ENCODE measurements around the gene CDK14.

Gene CDK14

GRCh38 chr7:90828601-90829000 is 232.5 kb downstream of the CDK14 start:
- Histone ChIP-seq H3K36me3 (ENCODE audit: control insufficient read depth, insufficient read depth, low read length) (no peaks in the 10 kb centered on the region), H3K27me3 (ENCODE audit: control insufficient read depth, insufficient read depth, low read length, poor library complexity, severe bottlenecking) (no peaks in the 10 kb centered on the region), H3K9me3 (ENCODE audit: control insufficient read depth, low read length) (peaks cover 5% of the 10 kb centered on the region), H3K4me3 (ENCODE audit: insufficient read depth, low read depth, low read length) (no peak overlapping the region), H3K4me1 (ENCODE audit: control insufficient read depth, insufficient read depth, low read length) (no peaks in the 10 kb centered on the region), H3K27ac (ENCODE audit: insufficient read depth, low read depth, low read length, poor library complexity, severe bottlenecking) (no peak overlapping the region)
- WGBS, 2 experiments: 91 to 96% methylated on average over 1 to 3 of the region's 3 CpGs

GRCh38 chr7:90830308-90830707 is 234.2 kb downstream of the CDK14 start:
- no peaks in the 10 kb centered on the region for H3K36me3 ChIP-seq (ENCODE audit: control insufficient read depth, insufficient read depth, low read length)
- WGBS, 2 experiments: 75 to 83% methylated on average over 3 of the region's 3 CpGs
- H3K4me3 ChIP-seq (ENCODE audit: insufficient read depth, low read depth, low read length): no peak overlapping the region
- H3K27me3 ChIP-seq (ENCODE audit: control insufficient read depth, insufficient read depth, low read length, poor library complexity, severe bottlenecking): no peaks in the 10 kb centered on the region
- peaks cover 5% of the 10 kb centered on the region for H3K9me3 ChIP-seq (ENCODE audit: control insufficient read depth, low read length)
- H3K27ac ChIP-seq (ENCODE audit: insufficient read depth, low read depth, low read length, poor library complexity, severe bottlenecking): no peak overlapping the region
- H3K4me1 ChIP-seq (ENCODE audit: control insufficient read depth, insufficient read depth, low read length): peaks cover 11% of the 10 kb centered on the region

- 93 to 100% methylated on average over 3 of the region's 3 CpGs for WGBS, 2 experiments
Measured at GRCh38 chr7:90832726-90833125, 236.6 kb downstream of the CDK14 start.

GRCh38 chr7:90833443-90833842 is 237.3 kb downstream of the CDK14 start:
- Histone ChIP-seq H3K4me3 (ENCODE audit: insufficient read depth, low read depth, low read length) (no peak overlapping the region), H3K36me3 (ENCODE audit: control insufficient read depth, insufficient read depth, low read length) (no peaks in the 10 kb centered on the region), H3K9me3 (ENCODE audit: control insufficient read depth, low read length) (peaks cover 5% of the 10 kb centered on the region), H3K4me1 (ENCODE audit: control insufficient read depth, insufficient read depth, low read length) (peaks cover 11% of the 10 kb centered on the region), H3K27ac (ENCODE audit: insufficient read depth, low read depth, low read length, poor library complexity, severe bottlenecking) (no peak overlapping the region), H3K27me3 (ENCODE audit: control insufficient read depth, insufficient read depth, low read length, poor library complexity, severe bottlenecking) (no peaks in the 10 kb centered on the region)
- WGBS, 2 experiments: 100% methylated on average over 1 of the region's 1 CpG; no CpG with 5 or more reads in 1 of the 2 experiments

More at GRCh38 chr7:90832726-90833125, 236.6 kb downstream of the CDK14 start:
- no peak overlapping the region for H3K27ac ChIP-seq (ENCODE audit: insufficient read depth, low read depth, low read length, poor library complexity, severe bottlenecking)
- peaks cover 11% of the 10 kb centered on the region for H3K4me1 ChIP-seq (ENCODE audit: control insufficient read depth, insufficient read depth, low read length)
- peaks cover 5% of the 10 kb centered on the region for H3K9me3 ChIP-seq (ENCODE audit: control insufficient read depth, low read length)
- no peaks in the 10 kb centered on the region for H3K27me3 ChIP-seq (ENCODE audit: control insufficient read depth, insufficient read depth, low read length, poor library complexity, severe bottlenecking)
- H3K36me3 ChIP-seq (ENCODE audit: control insufficient read depth, insufficient read depth, low read length): no peaks in the 10 kb centered on the region
- H3K4me3 ChIP-seq (ENCODE audit: insufficient read depth, low read depth, low read length): no peak overlapping the region

GRCh38 chr7:90834771-90835170 is 238.7 kb downstream of the CDK14 start:
- no peaks in the 10 kb centered on the region for H3K36me3 ChIP-seq (ENCODE audit: control insufficient read depth, insufficient read depth, low read length)
- WGBS, 2 experiments: 43 to 49% methylated on average over 2 of the region's 2 CpGs
- H3K4me1 ChIP-seq (ENCODE audit: control insufficient read depth, insufficient read depth, low read length): peaks cover 11% of the 10 kb centered on the region
- no peaks in the 10 kb centered on the region for H3K27me3 ChIP-seq (ENCODE audit: control insufficient read depth, insufficient read depth, low read length, poor library complexity, severe bottlenecking)
- no peak overlapping the region for H3K27ac ChIP-seq (ENCODE audit: insufficient read depth, low read depth, low read length, poor library complexity, severe bottlenecking)
- H3K4me3 ChIP-seq (ENCODE audit: insufficient read depth, low read depth, low read length): no peak overlapping the region
- H3K9me3 ChIP-seq (ENCODE audit: control insufficient read depth, low read length): no peaks in the 10 kb centered on the region

- H3K4me1 ChIP-seq (ENCODE audit: control insufficient read depth, insufficient read depth, low read length): peaks cover 11% of the 10 kb centered on the region
- 100% methylated on average over 1 of the region's 1 CpG; no CpG with 5 or more reads in 1 of the 2 experiments for WGBS, 2 experiments
- H3K4me3 ChIP-seq (ENCODE audit: insufficient read depth, low read depth, low read length): no peak overlapping the region
Measured at GRCh38 chr7:90835861-90836260, 239.7 kb downstream of the CDK14 start.

GRCh38 chr7:90836937-90837336 is 240.8 kb downstream of the CDK14 start:
- Histone ChIP-seq H3K27me3 (ENCODE audit: control insufficient read depth, insufficient read depth, low read length, poor library complexity, severe bottlenecking) (no peaks in the 10 kb centered on the region), H3K4me1 (ENCODE audit: control insufficient read depth, insufficient read depth, low read length) (peaks cover 11% of the 10 kb centered on the region), H3K4me3 (ENCODE audit: insufficient read depth, low read depth, low read length) (no peak overlapping the region), H3K9me3 (ENCODE audit: control insufficient read depth, low read length) (no peaks in the 10 kb centered on the region), H3K36me3 (ENCODE audit: control insufficient read depth, insufficient read depth, low read length) (no peaks in the 10 kb centered on the region), H3K27ac (ENCODE audit: insufficient read depth, low read depth, low read length, poor library complexity, severe bottlenecking) (no peak overlapping the region)
- 84 to 95% methylated on average over 2 of the region's 2 CpGs for WGBS, 2 experiments

More at GRCh38 chr7:90835861-90836260, 239.7 kb downstream of the CDK14 start:
- H3K9me3 ChIP-seq (ENCODE audit: control insufficient read depth, low read length): no peaks in the 10 kb centered on the region
- H3K36me3 ChIP-seq (ENCODE audit: control insufficient read depth, insufficient read depth, low read length): no peaks in the 10 kb centered on the region
- H3K27me3 ChIP-seq (ENCODE audit: control insufficient read depth, insufficient read depth, low read length, poor library complexity, severe bottlenecking): no peaks in the 10 kb centered on the region
- no peak overlapping the region for H3K27ac ChIP-seq (ENCODE audit: insufficient read depth, low read depth, low read length, poor library complexity, severe bottlenecking)

- no peaks in the 10 kb centered on the region for H3K27me3 ChIP-seq (ENCODE audit: control insufficient read depth, insufficient read depth, low read length, poor library complexity, severe bottlenecking)
- H3K4me3 ChIP-seq (ENCODE audit: insufficient read depth, low read depth, low read length): no peak overlapping the region
- H3K27ac ChIP-seq (ENCODE audit: insufficient read depth, low read depth, low read length, poor library complexity, severe bottlenecking): no peak overlapping the region
- H3K9me3 ChIP-seq (ENCODE audit: control insufficient read depth, low read length): no peaks in the 10 kb centered on the region
- 94 to 96% methylated on average over 8 of the region's 8 CpGs for WGBS, 2 experiments
- peaks cover 11% of the 10 kb centered on the region for H3K4me1 ChIP-seq (ENCODE audit: control insufficient read depth, insufficient read depth, low read length)
- no peaks in the 10 kb centered on the region for H3K36me3 ChIP-seq (ENCODE audit: control insufficient read depth, insufficient read depth, low read length)
Measured at GRCh38 chr7:90838799-90839198, 242.7 kb downstream of the CDK14 start.

GRCh38 chr7:90839316-90839715 is 243.2 kb downstream of the CDK14 start:
- WGBS, 2 experiments: 92 to 100% methylated on average over 1 of the region's 1 CpG
- no peaks in the 10 kb centered on the region for H3K36me3 ChIP-seq (ENCODE audit: control insufficient read depth, insufficient read depth, low read length)

GRCh38 chr7:90839727-90840291 is 243.7 kb downstream of the CDK14 start:
- H3K36me3 ChIP-seq (ENCODE audit: control insufficient read depth, insufficient read depth, low read length): no peaks in the 10 kb centered on the region
- no peak overlapping the region for H3K4me3 ChIP-seq (ENCODE audit: insufficient read depth, low read depth, low read length)
- H3K27me3 ChIP-seq (ENCODE audit: control insufficient read depth, insufficient read depth, low read length, poor library complexity, severe bottlenecking): no peaks in the 10 kb centered on the region
- H3K9me3 ChIP-seq (ENCODE audit: control insufficient read depth, low read length): no peaks in the 10 kb centered on the region
- 96% methylated on average over 3 of the region's 3 CpGs for WGBS, 2 experiments
- no peak overlapping the region for H3K27ac ChIP-seq (ENCODE audit: insufficient read depth, low read depth, low read length, poor library complexity, severe bottlenecking)
- peaks cover under 1% of the 10 kb centered on the region for H3K4me1 ChIP-seq (ENCODE audit: control insufficient read depth, insufficient read depth, low read length)

More at GRCh38 chr7:90839316-90839715, 243.2 kb downstream of the CDK14 start:
- H3K4me1 ChIP-seq (ENCODE audit: control insufficient read depth, insufficient read depth, low read length): peaks cover 5% of the 10 kb centered on the region
- no peak overlapping the region for H3K27ac ChIP-seq (ENCODE audit: insufficient read depth, low read depth, low read length, poor library complexity, severe bottlenecking)
- H3K4me3 ChIP-seq (ENCODE audit: insufficient read depth, low read depth, low read length): no peak overlapping the region
- H3K27me3 ChIP-seq (ENCODE audit: control insufficient read depth, insufficient read depth, low read length, poor library complexity, severe bottlenecking): no peaks in the 10 kb centered on the region
- no peaks in the 10 kb centered on the region for H3K9me3 ChIP-seq (ENCODE audit: control insufficient read depth, low read length)
